Measurements from ENCODE around the gene PTPRD. TPM values are rescaled to one million over a fixed set of nuclear protein-coding genes. Genes with fewer than 3 reads are reported as not detected.

PTPRD gene
- polyA plus RNA-seq, 12 donors = 35.0 to 104 (median 78.4) TPM; not detected in 1

GRCh38 chr9:10054456-10054855 lies 558.3 kb downstream of the PTPRD start:
- DNase-seq = no peak

- DNase-seq = no peak
Measured at GRCh38 chr9:10052916-10053315, 559.9 kb downstream of the PTPRD start.

- no peak for DNase-seq
Measured at GRCh38 chr9:10052181-10052580, 560.6 kb downstream of the PTPRD start.

- no peak for DNase-seq
Measured at GRCh38 chr9:10050016-10050415, 562.8 kb downstream of the PTPRD start.

- DNase-seq = peak; percentile 10
Measured at GRCh38 chr9:10048994-10049393, 563.8 kb downstream of the PTPRD start.

GRCh38 chr9:10045598-10045997 lies 567.2 kb downstream of the PTPRD start:
- peak; percentile 22 for DNase-seq

- DNase-seq = peak; percentile 11
Measured at GRCh38 chr9:10041726-10042229, 571.0 kb downstream of the PTPRD start.

GRCh38 chr9:10036095-10036494 lies 576.7 kb downstream of the PTPRD start:
- DNase-seq = no peak

- no peak for DNase-seq
Measured at GRCh38 chr9:10032166-10032565, 580.6 kb downstream of the PTPRD start.

GRCh38 chr9:10026443-10026984 lies 586.3 kb downstream of the PTPRD start:
- DNase-seq = no peak

GRCh38 chr9:10015755-10016154 lies 597.0 kb downstream of the PTPRD start:
- DNase-seq = no peak

- no peak for DNase-seq
Measured at GRCh38 chr9:10014889-10015288, 597.9 kb downstream of the PTPRD start.

GRCh38 chr9:10009401-10009800 lies 603.4 kb downstream of the PTPRD start:
- DNase-seq = no peak

GRCh38 chr9:10008101-10008799 lies 604.6 kb downstream of the PTPRD start:
- no peak for DNase-seq

- DNase-seq = no peak
Measured at GRCh38 chr9:10007356-10007755, 605.4 kb downstream of the PTPRD start.

- no peak for DNase-seq
Measured at GRCh38 chr9:10005206-10005605, 607.6 kb downstream of the PTPRD start.

- no peak for DNase-seq
Measured at GRCh38 chr9:10003047-10003446, 609.8 kb downstream of the PTPRD start.

GRCh38 chr9:10000669-10001068 lies 612.1 kb downstream of the PTPRD start:
- no peak for DNase-seq

GRCh38 chr9:9998491-9999287 lies 614.1 kb downstream of the PTPRD start:
- no peak for DNase-seq

- DNase-seq = no peak
Measured at GRCh38 chr9:9997585-9997984, 615.2 kb downstream of the PTPRD start.

GRCh38 chr9:9996259-9996658 lies 616.5 kb downstream of the PTPRD start:
- DNase-seq = no peak

- DNase-seq = no peak
Measured at GRCh38 chr9:9992936-9993335, 619.9 kb downstream of the PTPRD start.

GRCh38 chr9:9973062-9973461 lies 639.7 kb downstream of the PTPRD start:
- no peak for DNase-seq

All from muscle of arm (tissue), 12 donors.